Measurements from ENCODE around the gene BRCA2. TPM values are rescaled to one million over a fixed set of nuclear protein-coding genes. Genes with fewer than 3 reads are reported as not detected.
A peak's percentile ranks its signal among the peaks of the same experiment; 100 is the strongest.

BRCA2 gene
- polyA plus RNA-seq, 4 donors, result under 0.01 to 3.9 (median 1.2) TPM

GRCh38 chr13:32430018-32430747 is 114.9 kb downstream of the BRCA2 start:
- Histone ChIP-seq H3K27ac (ENCODE audit: low read depth in 1 of 3, low read length in 2 of 3) (no peak overlapping the region), H3K9me3 (ENCODE audit: control insufficient read depth in 2 of 2, insufficient read depth in 1 of 2, low read depth in 1 of 2, low read length in 1 of 2) (no peaks in the 10 kb centered on the region), H3K4me3 (ENCODE audit: low read depth in 1 of 3, low read length in 3 of 3) (no peak overlapping the region), H3K36me3 (ENCODE audit: control insufficient read depth in 3 of 3, insufficient read depth in 2 of 3, low read depth in 1 of 3, low read length in 3 of 3) (peaks cover 0 to under 1% (median 0%) of the 10 kb centered on the region in 3 donors), H3K27me3 (ENCODE audit: control insufficient read depth in 3 of 3, insufficient read depth in 3 of 3, low read length in 3 of 3) (no peaks in the 10 kb centered on the region), H3K4me1 (ENCODE audit: control insufficient read depth in 3 of 3, insufficient read depth in 2 of 3, low read depth in 1 of 3, low read length in 2 of 3) (peaks cover under 1 to 14% (median 6%) of the 10 kb centered on the region in 3 donors)
- WGBS, 3 donors, result 61 to 70% (median 63%) methylated on average over 6 of the region's 6 CpGs
- DNase-seq (no peak), FAIRE-seq (no peak)

- WGBS, 3 donors, result 92 to 95% (median 94%) methylated on average over 5 of the region's 5 CpGs
- Histone ChIP-seq H3K27ac (ENCODE audit: low read depth in 1 of 3, low read length in 2 of 3) (no peak overlapping the region), H3K27me3 (ENCODE audit: control insufficient read depth in 3 of 3, insufficient read depth in 3 of 3, low read length in 3 of 3) (no peaks in the 10 kb centered on the region), H3K36me3 (ENCODE audit: control insufficient read depth in 3 of 3, insufficient read depth in 2 of 3, low read depth in 1 of 3, low read length in 3 of 3) (no peaks in the 10 kb centered on the region), H3K4me1 (ENCODE audit: control insufficient read depth in 3 of 3, insufficient read depth in 2 of 3, low read depth in 1 of 3, low read length in 2 of 3) (peaks cover 0 to 12% (median 3%) of the 10 kb centered on the region in 3 donors), H3K4me3 (ENCODE audit: low read depth in 1 of 3, low read length in 3 of 3) (no peak overlapping the region), H3K9me3 (ENCODE audit: control insufficient read depth in 2 of 2, insufficient read depth in 1 of 2, low read depth in 1 of 2, low read length in 1 of 2) (no peaks in the 10 kb centered on the region)
- FAIRE-seq (no peak), DNase-seq (no peak)
These were observed 116.1 kb downstream of the BRCA2 start for GRCh38 chr13:32431361-32431760.

GRCh38 chr13:32432856-32433255 is 117.5 kb downstream of the BRCA2 start:
- Histone ChIP-seq H3K9me3 (ENCODE audit: control insufficient read depth in 2 of 2, insufficient read depth in 1 of 2, low read depth in 1 of 2, low read length in 1 of 2) (no peaks in the 10 kb centered on the region), H3K4me3 (ENCODE audit: low read depth in 1 of 3, low read length in 3 of 3) (no peak overlapping the region), H3K27me3 (ENCODE audit: control insufficient read depth in 3 of 3, insufficient read depth in 3 of 3, low read length in 3 of 3) (no peaks in the 10 kb centered on the region), H3K36me3 (ENCODE audit: control insufficient read depth in 3 of 3, insufficient read depth in 2 of 3, low read depth in 1 of 3, low read length in 3 of 3) (no peaks in the 10 kb centered on the region), H3K27ac (ENCODE audit: low read depth in 1 of 3, low read length in 2 of 3) (no peak overlapping the region), H3K4me1 (ENCODE audit: control insufficient read depth in 3 of 3, insufficient read depth in 2 of 3, low read depth in 1 of 3, low read length in 2 of 3) (peaks cover 0 to 7% (median 3%) of the 10 kb centered on the region in 3 donors)
- FAIRE-seq (no peak), DNase-seq (no peak)
- WGBS, 3 donors, result 76 to 88% (median 88%) methylated on average over 3 of the region's 3 CpGs

- Histone ChIP-seq H3K4me1 (ENCODE audit: control insufficient read depth in 3 of 3, insufficient read depth in 2 of 3, low read depth in 1 of 3, low read length in 2 of 3) (no peaks in the 10 kb centered on the region), H3K27me3 (ENCODE audit: control insufficient read depth in 3 of 3, insufficient read depth in 3 of 3, low read length in 3 of 3) (no peaks in the 10 kb centered on the region), H3K27ac (ENCODE audit: low read depth in 1 of 3, low read length in 2 of 3) (no peak overlapping the region), H3K9me3 (ENCODE audit: control insufficient read depth in 2 of 2, insufficient read depth in 1 of 2, low read depth in 1 of 2, low read length in 1 of 2) (no peaks in the 10 kb centered on the region), H3K4me3 (ENCODE audit: low read depth in 1 of 3, low read length in 3 of 3) (no peak overlapping the region), H3K36me3 (ENCODE audit: control insufficient read depth in 3 of 3, insufficient read depth in 2 of 3, low read depth in 1 of 3, low read length in 3 of 3) (no peaks in the 10 kb centered on the region)
- WGBS, 3 donors, result 91 to 97% (median 97%) methylated on average over 4 of the region's 4 CpGs
- FAIRE-seq, result no peak
- DNase-seq, result no peak
These were observed 123.6 kb downstream of the BRCA2 start for GRCh38 chr13:32438871-32439270.

GRCh38 chr13:32443111-32443510 is 127.8 kb downstream of the BRCA2 start:
- Histone ChIP-seq H3K27ac (ENCODE audit: low read depth in 1 of 3, low read length in 2 of 3) (no peak overlapping the region), H3K4me3 (ENCODE audit: low read depth in 1 of 3, low read length in 3 of 3) (no peak overlapping the region), H3K9me3 (ENCODE audit: control insufficient read depth in 2 of 2, insufficient read depth in 1 of 2, low read depth in 1 of 2, low read length in 1 of 2) (no peaks in the 10 kb centered on the region), H3K36me3 (ENCODE audit: control insufficient read depth in 3 of 3, insufficient read depth in 2 of 3, low read depth in 1 of 3, low read length in 3 of 3) (no peaks in the 10 kb centered on the region), H3K4me1 (ENCODE audit: control insufficient read depth in 3 of 3, insufficient read depth in 2 of 3, low read depth in 1 of 3, low read length in 2 of 3) (peaks cover 0 to 11% (median 2%) of the 10 kb centered on the region in 3 donors), H3K27me3 (ENCODE audit: control insufficient read depth in 3 of 3, insufficient read depth in 3 of 3, low read length in 3 of 3) (no peaks in the 10 kb centered on the region)
- peak; percentile 52 to 54 for DNase-seq
- no peak for FAIRE-seq
- 23 to 35% (median 26%) methylated on average over 2 of the region's 2 CpGs for WGBS, 3 donors

- 94 to 97% (median 94%) methylated on average over 2 of the region's 2 CpGs for WGBS, 3 donors
- DNase-seq, result no peak
- no peaks in the 10 kb centered on the region for H3K9me3 ChIP-seq (ENCODE audit: control insufficient read depth in 2 of 2, insufficient read depth in 1 of 2, low read depth in 1 of 2, low read length in 1 of 2)
- no peak overlapping the region for H3K27ac ChIP-seq (ENCODE audit: low read depth in 1 of 3, low read length in 2 of 3)
- H3K4me1 ChIP-seq (ENCODE audit: control insufficient read depth in 3 of 3, insufficient read depth in 2 of 3, low read depth in 1 of 3, low read length in 2 of 3), result peaks cover 0 to 11% (median 2%) of the 10 kb centered on the region in 3 donors
- no peak overlapping the region for H3K4me3 ChIP-seq (ENCODE audit: low read depth in 1 of 3, low read length in 3 of 3)
- FAIRE-seq, result no peak
- no peaks in the 10 kb centered on the region for H3K36me3 ChIP-seq (ENCODE audit: control insufficient read depth in 3 of 3, insufficient read depth in 2 of 3, low read depth in 1 of 3, low read length in 3 of 3)
- no peaks in the 10 kb centered on the region for H3K27me3 ChIP-seq (ENCODE audit: control insufficient read depth in 3 of 3, insufficient read depth in 3 of 3, low read length in 3 of 3)
These were observed 130.2 kb downstream of the BRCA2 start for GRCh38 chr13:32445461-32445860.

GRCh38 chr13:32446220-32446619 is 130.9 kb downstream of the BRCA2 start:
- peaks cover 0 to 11% (median 2%) of the 10 kb centered on the region in 3 donors for H3K4me1 ChIP-seq (ENCODE audit: control insufficient read depth in 3 of 3, insufficient read depth in 2 of 3, low read depth in 1 of 3, low read length in 2 of 3)
- H3K36me3 ChIP-seq (ENCODE audit: control insufficient read depth in 3 of 3, insufficient read depth in 2 of 3, low read depth in 1 of 3, low read length in 3 of 3), result no peaks in the 10 kb centered on the region
- FAIRE-seq (no peak), DNase-seq (peak; percentile 30 to 80)
- H3K4me3 ChIP-seq (ENCODE audit: low read depth in 1 of 3, low read length in 3 of 3), result no peak overlapping the region
- 87 to 88% (median 87%) methylated on average over 3 of the region's 3 CpGs for WGBS, 3 donors
- H3K27me3 ChIP-seq (ENCODE audit: control insufficient read depth in 3 of 3, insufficient read depth in 3 of 3, low read length in 3 of 3), result no peaks in the 10 kb centered on the region
- peak overlapping the region in 1 of 3 donors; percentile 3 for H3K27ac ChIP-seq (ENCODE audit: low read depth in 1 of 3, low read length in 2 of 3)
- H3K9me3 ChIP-seq (ENCODE audit: control insufficient read depth in 2 of 2, insufficient read depth in 1 of 2, low read depth in 1 of 2, low read length in 1 of 2), result no peaks in the 10 kb centered on the region

- H3K4me3 ChIP-seq (ENCODE audit: low read depth in 1 of 3, low read length in 3 of 3), result no peak overlapping the region
- peaks cover 0 to 11% (median 2%) of the 10 kb centered on the region in 3 donors for H3K4me1 ChIP-seq (ENCODE audit: control insufficient read depth in 3 of 3, insufficient read depth in 2 of 3, low read depth in 1 of 3, low read length in 2 of 3)
- H3K27ac ChIP-seq (ENCODE audit: low read depth in 1 of 3, low read length in 2 of 3), result peak overlapping the region in 1 of 3 donors; percentile 41
- H3K9me3 ChIP-seq (ENCODE audit: control insufficient read depth in 2 of 2, insufficient read depth in 1 of 2, low read depth in 1 of 2, low read length in 1 of 2), result peaks cover 0 to 6% of the 10 kb centered on the region in 2 donors
- H3K36me3 ChIP-seq (ENCODE audit: control insufficient read depth in 3 of 3, insufficient read depth in 2 of 3, low read depth in 1 of 3, low read length in 3 of 3), result no peaks in the 10 kb centered on the region
- FAIRE-seq (no peak), DNase-seq (peak in 1 of 2 donors; percentile 60)
- WGBS, 3 donors, result 53 to 72% (median 70%) methylated on average over 2 of the region's 2 CpGs
- no peaks in the 10 kb centered on the region for H3K27me3 ChIP-seq (ENCODE audit: control insufficient read depth in 3 of 3, insufficient read depth in 3 of 3, low read length in 3 of 3)
These were observed 131.6 kb downstream of the BRCA2 start for GRCh38 chr13:32446773-32447465.
